Brain microvascular endothelial cell (primary cell): ENCODE data around the gene CTU1.

Experiments used
- DNase-seq: peaks from one replicate; pipeline ENCODE4 v3.0.0-alpha.2; 2020
- H3K27ac ChIP-seq: fragments of 250-450 bp; sonication (Bioruptor Pico); 2 replicates; pipeline ENCODE4 v1.5.1; 2020; ENCODE audit warnings: mild to moderate bottlenecking, moderate library complexity
- H3K27me3 ChIP-seq: fragments of 250-450 bp; sonication (Bioruptor Pico); replicated peaks from 2 replicates; pipeline ENCODE4 v1.5.1; 2020; ENCODE audit warnings: mild to moderate bottlenecking
- H3K36me3 ChIP-seq: fragments of 250-450 bp; sonication (Bioruptor Pico); replicated peaks from 2 replicates; pipeline ENCODE4 v1.5.1; 2020; ENCODE audit warnings: mild to moderate bottlenecking
- H3K4me3 ChIP-seq: 2 replicates; pipeline ENCODE4 v1.5.1; 2011; ENCODE audit warnings: low read depth, mild to moderate bottlenecking, control low read depth, low read length, moderate library complexity
- CTCF ChIP-seq: IDR thresholded peaks from 2 replicates; pipeline ENCODE4 v1.5.1; 2011; ENCODE audit warnings: low read depth, mild to moderate bottlenecking, moderate library complexity, low read length, control low read depth, inconsistent platforms; ENCODE audit errors: missing control alignments
- in situ Hi-C: cut with HindIII; loops from 2 replicates; pipeline ENCODE4 v1.10.0; 2017; ENCODE audit warnings: low sequenced_read_pairs, low pct_ligation_motif_present

The CTU1 gene

DNA sequence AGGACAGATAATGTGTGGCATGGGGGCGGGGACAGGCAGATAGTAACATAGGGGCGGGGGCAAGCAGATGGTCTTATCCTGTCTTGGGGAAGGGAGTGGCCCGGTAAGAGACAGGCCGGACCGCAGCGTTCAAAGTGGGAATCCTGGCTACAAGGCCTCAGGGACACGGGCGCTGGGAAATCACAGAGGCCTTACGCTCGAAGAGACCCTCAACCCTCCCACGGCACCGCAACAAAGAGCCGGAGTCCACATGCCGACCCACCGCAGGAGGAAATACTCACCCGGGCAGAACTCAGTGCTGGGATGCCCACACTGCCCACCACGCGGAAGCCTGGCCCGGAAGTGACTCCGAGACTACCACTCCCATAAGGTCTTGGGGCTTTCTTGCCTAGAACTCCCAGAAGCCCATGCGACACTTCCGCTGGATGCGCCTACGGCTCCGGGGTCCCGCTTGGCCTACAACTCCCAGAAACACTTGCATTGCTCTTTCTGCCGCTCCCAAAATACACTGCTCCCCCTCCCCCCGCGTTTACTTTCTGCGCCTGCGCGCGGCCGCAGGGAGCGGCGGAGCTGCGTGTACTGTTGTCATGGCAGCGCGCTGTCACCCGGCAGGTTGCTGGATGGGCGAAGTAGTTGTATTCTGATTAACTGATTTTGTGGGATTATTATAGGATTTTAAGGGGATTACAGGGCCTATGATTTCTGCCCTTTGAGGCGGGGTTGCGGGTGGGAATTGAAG, at the start of gene CTU1:
Gene CTU1, minus strand, starts transcription at position 344 of the 739 bp plus-strand sequence. CDS start 3,840 bp downstream, outside the sequence.
- H3K27me3 ChIP-seq: no peaks in the 10 kb centered on the region
- peak; percentile 99 for DNase-seq
- TF ChIP-seq CTCF: no peak
- H3K27ac ChIP-seq: peak within 1 kb of the TSS; percentile 71
- H3K36me3 ChIP-seq: peaks cover 7% of the 10 kb centered on the region
- in situ Hi-C loops: no loop called here
- peak within 1 kb of the TSS; percentile 93 for H3K4me3 ChIP-seq

GRCh38 chr19:51157265-51157664, 49.1 kb upstream of the CTU1 start:
- H3K4me3 ChIP-seq: no peak overlapping the region
- H3K27ac ChIP-seq: no peak overlapping the region
- DNase-seq: no peak
- no peaks in the 10 kb centered on the region for H3K36me3 ChIP-seq
- in situ Hi-C loops: no loop called here
- peaks cover 2% of the 10 kb centered on the region for H3K27me3 ChIP-seq
- no peak for TF ChIP-seq CTCF

DNA sequence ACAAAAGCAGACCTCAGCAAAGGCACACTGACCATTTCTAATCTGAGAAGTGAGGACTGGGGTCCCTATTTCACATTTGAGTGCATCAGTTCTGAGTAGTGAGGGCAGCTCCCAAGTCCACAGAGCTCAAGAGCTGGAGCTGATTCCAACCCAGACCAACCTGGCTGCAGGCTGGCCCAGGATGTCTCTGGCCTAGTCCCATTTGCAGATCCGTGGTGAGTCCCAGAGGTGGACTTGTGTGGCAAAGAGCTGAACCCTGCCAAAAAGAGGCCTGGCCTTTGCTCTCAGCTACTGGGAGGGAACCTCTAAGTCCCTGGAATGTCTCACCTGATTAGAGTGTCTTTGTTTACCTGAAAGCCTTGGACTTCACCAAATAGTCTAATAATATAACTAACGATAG, 48.5 kb upstream of the CTU1 start:
- in situ Hi-C loops: no loop called here
- Histone ChIP-seq H3K27ac (no peak overlapping the region), H3K4me3 (no peak overlapping the region), H3K27me3 (peaks cover 2% of the 10 kb centered on the region), H3K36me3 (no peaks in the 10 kb centered on the region)
- DNase-seq: no peak
- TF ChIP-seq CTCF: no peak

DNA sequence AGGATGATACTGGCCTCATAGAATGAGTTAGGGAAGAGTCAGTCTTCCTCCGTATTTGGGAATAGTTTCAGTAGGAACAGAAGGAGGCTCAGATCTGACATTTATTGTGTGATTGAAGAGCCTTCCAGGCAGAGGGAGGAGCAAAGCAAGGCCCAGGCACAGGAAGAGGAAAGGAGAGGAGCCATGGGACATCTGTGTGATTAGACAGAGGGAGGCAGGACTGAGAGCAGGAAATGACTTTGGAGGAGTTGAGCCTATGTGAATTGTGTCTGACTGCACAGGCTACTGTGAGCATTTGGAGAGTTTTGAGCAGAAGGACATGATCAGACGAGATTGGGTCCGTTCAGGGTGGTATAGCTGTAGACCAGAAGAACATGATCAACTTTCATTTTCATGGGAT, 42.4 kb upstream of the CTU1 start:
- Histone ChIP-seq H3K27me3 (no peaks in the 10 kb centered on the region), H3K4me3 (no peak overlapping the region), H3K36me3 (no peaks in the 10 kb centered on the region), H3K27ac (no peak overlapping the region)
- DNase-seq: no peak
- TF ChIP-seq CTCF: no peak
- in situ Hi-C loops: no loop called here

DNA sequence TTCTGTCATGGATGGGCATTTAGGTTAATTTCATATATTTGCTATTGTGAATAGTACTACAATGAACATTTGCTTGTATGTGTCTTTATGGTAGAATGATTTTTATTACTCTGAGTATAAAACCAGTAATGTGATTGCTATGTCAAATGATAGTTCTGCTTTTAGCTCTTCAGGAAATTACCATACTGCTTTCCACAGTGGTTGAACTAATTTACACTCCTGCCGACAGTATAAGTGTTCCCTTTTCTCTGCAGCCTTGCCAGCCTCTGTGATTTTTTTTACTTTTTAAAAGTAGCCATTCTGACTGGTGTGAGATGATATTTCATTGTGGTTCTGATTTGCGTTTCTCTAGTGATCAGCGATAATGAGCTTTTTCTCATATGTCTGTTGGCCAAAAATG, 40.4 kb upstream of the CTU1 start:
- Histone ChIP-seq H3K27ac (no peak overlapping the region), H3K27me3 (no peaks in the 10 kb centered on the region), H3K36me3 (no peaks in the 10 kb centered on the region), H3K4me3 (no peak overlapping the region)
- no peak for TF ChIP-seq CTCF
- in situ Hi-C loops: no loop called here
- no peak for DNase-seq

- Histone ChIP-seq H3K36me3 (no peaks in the 10 kb centered on the region), H3K27me3 (no peaks in the 10 kb centered on the region), H3K4me3 (no peak overlapping the region), H3K27ac (no peak overlapping the region)
- in situ Hi-C loops: no loop called here
- DNase-seq: no peak
- TF ChIP-seq CTCF: no peak
Measured at GRCh38 chr19:51147663-51148062, 39.5 kb upstream of the CTU1 start.
